Nephron (organoid): ENCODE data around the gene ANKLE1.

Experiments used
- H3K27ac Mint-ChIP-seq, 3 experiments: 2 replicates each; pipeline ENCODE4 v1.8.0; 2020; ENCODE audit warnings: mixed read lengths in 3 of 3, mild to moderate bottlenecking in 2 of 3, moderate library complexity in 1 of 3
- H3K27me3 Mint-ChIP-seq: 2 replicates; pipeline ENCODE4 v1.8.0; 2021; ENCODE audit warnings: low read depth, mild to moderate bottlenecking, moderate library complexity, mixed read lengths
- H3K36me3 Mint-ChIP-seq: 2 replicates; pipeline ENCODE4 v1.8.0; 2020; ENCODE audit warnings: low read depth, mixed read lengths
- H3K4me1 Mint-ChIP-seq: 2 replicates; pipeline ENCODE4 v1.8.0; 2020; ENCODE audit warnings: mixed read lengths
- H3K4me3 Mint-ChIP-seq, 3 experiments: 2 replicates each; pipeline ENCODE4 v1.8.0; 2020; ENCODE audit warnings: mild to moderate bottlenecking in 3 of 3, mixed read lengths in 3 of 3, moderate library complexity in 2 of 3
- H3K9me3 Mint-ChIP-seq: 2 replicates; pipeline ENCODE4 v1.8.0; 2020; ENCODE audit warnings: mixed read lengths
- CTCF ChIP-seq, 3 experiments: fragments of 200-600 bp; sonication (generic); IDR thresholded peaks; one replicate each; pipeline ENCODE4 v1.5.0; 2021; ENCODE audit warnings: antibody characterized with exemption in 3 of 3; ENCODE audit not compliant: unreplicated experiment in 3 of 3

ANKLE1 gene

GRCh38 chr19:17285415-17286135 is 3.9 kb downstream of the ANKLE1 start:
- no peak for TF ChIP-seq CTCF (IDR thresholded peaks at IDR 0.05; ENCODE audit: unreplicated experiment in 3 of 3)
- Mint-ChIP-seq H3K4me1 (no peaks in the 10 kb centered on the region), H3K27ac (no peak overlapping the region), H3K36me3 (peaks cover 4% of the 10 kb centered on the region), H3K27me3 (peaks cover 11% of the 10 kb centered on the region), H3K4me3 (no peak overlapping the region), H3K9me3 (no peaks in the 10 kb centered on the region)

GRCh38 chr19:17286263-17286662 is 4.6 kb downstream of the ANKLE1 start:
- peaks cover 8% of the 10 kb centered on the region for H3K27me3 Mint-ChIP-seq
- H3K27ac Mint-ChIP-seq: no peak overlapping the region
- H3K36me3 Mint-ChIP-seq: peaks cover 4% of the 10 kb centered on the region
- H3K4me1 Mint-ChIP-seq: no peaks in the 10 kb centered on the region
- no peaks in the 10 kb centered on the region for H3K9me3 Mint-ChIP-seq
- no peak overlapping the region for H3K4me3 Mint-ChIP-seq
- TF ChIP-seq CTCF (IDR thresholded peaks at IDR 0.05; ENCODE audit: unreplicated experiment in 3 of 3): no peak

DNA sequence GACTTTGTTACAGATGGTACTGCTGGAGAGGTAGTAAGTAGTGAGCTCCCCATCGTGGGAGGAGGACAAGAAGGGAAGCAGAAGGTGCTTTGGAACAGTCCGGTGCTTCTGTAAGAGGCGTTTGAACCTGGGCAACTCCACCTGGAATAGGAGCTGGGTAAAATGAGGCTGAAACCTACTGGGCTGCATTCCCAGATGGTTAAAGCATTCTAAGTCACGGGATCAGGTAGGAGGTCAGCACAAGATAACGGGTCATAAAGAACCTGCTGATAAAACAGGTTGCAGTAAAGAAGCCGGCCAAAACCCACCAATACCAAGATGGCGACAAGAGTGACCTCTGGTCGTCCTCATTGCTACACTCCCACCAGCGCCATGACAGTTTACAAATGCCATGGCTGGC is 5.1 kb downstream of the ANKLE1 start:
- H3K27me3 Mint-ChIP-seq: peaks cover 4% of the 10 kb centered on the region
- no peaks in the 10 kb centered on the region for H3K4me1 Mint-ChIP-seq
- no peak for TF ChIP-seq CTCF (IDR thresholded peaks at IDR 0.05; ENCODE audit: unreplicated experiment in 3 of 3)
- H3K27ac Mint-ChIP-seq: no peak overlapping the region
- no peaks in the 10 kb centered on the region for H3K9me3 Mint-ChIP-seq
- no peak overlapping the region for H3K4me3 Mint-ChIP-seq
- H3K36me3 Mint-ChIP-seq: peaks cover 4% of the 10 kb centered on the region

- TF ChIP-seq CTCF (IDR thresholded peaks at IDR 0.05; ENCODE audit: unreplicated experiment in 3 of 3): no peak
- Mint-ChIP-seq H3K9me3 (no peaks in the 10 kb centered on the region), H3K4me1 (no peaks in the 10 kb centered on the region), H3K4me3 (peak overlapping the region; percentile 32 to 60 (median 38)), H3K36me3 (peaks cover 4% of the 10 kb centered on the region), H3K27me3 (no peaks in the 10 kb centered on the region), H3K27ac (no peak overlapping the region)
Measured at GRCh38 chr19:17289489-17289888, 7.8 kb downstream of the ANKLE1 start.

GRCh38 chr19:17292301-17293074 is 10.8 kb downstream of the ANKLE1 start:
- peak; percentile 47 to 62 (median 50) for TF ChIP-seq CTCF (IDR thresholded peaks at IDR 0.05; ENCODE audit: unreplicated experiment in 3 of 3)
- Mint-ChIP-seq H3K27ac (peak overlapping the region in 2 of 3 experiments; percentile 83 to 85), H3K9me3 (no peaks in the 10 kb centered on the region), H3K27me3 (no peaks in the 10 kb centered on the region), H3K4me3 (peak overlapping the region; percentile 82 to 85 (median 83)), H3K36me3 (peaks cover 12% of the 10 kb centered on the region), H3K4me1 (no peaks in the 10 kb centered on the region)
